RWPE1 (cell line): ENCODE data around the gene MBNL1.

Experiments used
- CTCF ChIA-PET: fragments of 350-600 bp; sonication (Branson Sonifier 250); formaldehyde crosslinking; extraction: SDS; loops from one replicate; lab custom pipeline; 2021; lab: Yijun Ruan, JAX
- POLR2A ChIA-PET: fragments of 400-600 bp; formaldehyde crosslinking; extraction: SDS; loops from one replicate; lab custom pipeline; 2020; ENCODE audit warnings: antibody characterized with exemption; ENCODE audit not compliant: low non-redundant PET; lab: Yijun Ruan, JAX
- DNase-seq: peaks from one replicate; pipeline ENCODE4 v3.0.0; 2012; ENCODE audit warnings: low spot score
- H3K27ac ChIP-seq: fragments of 450-650 bp; 2 replicates; pipeline ENCODE4 v1.5.1; 2017
- CTCF ChIP-seq: fragments of 450-650 bp; conservative IDR thresholded peaks from 2 replicates; pipeline ENCODE4 v1.5.1; 2017; ENCODE audit warnings: low read depth, mild to moderate bottlenecking

The MBNL1 gene

GRCh38 chr3:152348436-152349177 is 79.9 kb downstream of the MBNL1 start:
- DNase-seq: no peak
- no peak overlapping the region for H3K27ac ChIP-seq
- no peak for TF ChIP-seq CTCF
- ChIA-PET CTCF (no interaction called here), POLR2A (no interaction called here)

GRCh38 chr3:152349392-152349791 is 80.7 kb downstream of the MBNL1 start:
- POLR2A ChIA-PET: no interaction called here
- DNase-seq: peak; percentile 20
- CTCF ChIA-PET: interaction anchor here (0.5 kb wide), 1 partner anchor 456 kb away, joined by 3 read pairs; no protein-coding TSS in a partner anchor
- no peak overlapping the region for H3K27ac ChIP-seq
- no peak for TF ChIP-seq CTCF

GRCh38 chr3:152350139-152350538 is 81.4 kb downstream of the MBNL1 start:
- TF ChIP-seq CTCF: no peak
- no peak overlapping the region for H3K27ac ChIP-seq
- POLR2A ChIA-PET: no interaction called here
- CTCF ChIA-PET: no interaction called here
- DNase-seq: peak; percentile 39

GRCh38 chr3:152350776-152351175 is 82.0 kb downstream of the MBNL1 start:
- POLR2A ChIA-PET: no interaction called here
- H3K27ac ChIP-seq: no peak overlapping the region
- DNase-seq: no peak
- CTCF ChIA-PET: no interaction called here
- no peak for TF ChIP-seq CTCF

- no peak overlapping the region for H3K27ac ChIP-seq
- TF ChIP-seq CTCF: no peak
- ChIA-PET POLR2A (no interaction called here), CTCF (no interaction called here)
- no peak for DNase-seq
These were observed 83.8 kb downstream of the MBNL1 start for GRCh38 chr3:152352554-152352953.

- no peak for DNase-seq
- ChIA-PET POLR2A (no interaction called here), CTCF (interaction anchor here (0.7 kb wide), 1 partner anchor 304 kb away, joined by 4 read pairs; no protein-coding TSS in a partner anchor)
- no peak overlapping the region for H3K27ac ChIP-seq
- no peak for TF ChIP-seq CTCF
These were observed 84.8 kb downstream of the MBNL1 start for GRCh38 chr3:152353578-152353977.
